H1 (cell line): ENCODE data around the gene GNS.

Source experiments
- CREB1 ChIP-seq: IDR thresholded peaks from 2 replicates; pipeline ENCODE4 v1.6.1; 2012; ENCODE audit warnings: inconsistent platforms
- EZH2 ChIP-seq: fragments of 200-600 bp; sonication (generic); IDR thresholded peaks from 2 replicates; pipeline ENCODE4 v1.7.1; 2012; ENCODE audit warnings: low read depth, mild to moderate bottlenecking, moderate library complexity, low read length, inconsistent platforms; ENCODE audit not compliant: severe bottlenecking
- FOSL1 ChIP-seq: IDR thresholded peaks from 2 replicates; pipeline ENCODE4 v1.6.1; 2011; ENCODE audit warnings: mild to moderate bottlenecking, low read depth, low read length, moderate library complexity; ENCODE audit not compliant: insufficient read depth
- MAFK ChIP-seq: IDR thresholded peaks from 2 replicates; pipeline ENCODE4 v1.6.1; 2012; ENCODE audit warnings: low read depth, mild to moderate bottlenecking, improper control_type of control experiment, low read length
- NANOG ChIP-seq: IDR thresholded peaks from 2 replicates; pipeline ENCODE4 v1.6.1; 2011; ENCODE audit warnings: low read length, low read depth, mild to moderate bottlenecking, inconsistent platforms; ENCODE audit not compliant: insufficient read depth, poor library complexity, severe bottlenecking
- POLR2AphosphoS5 ChIP-seq: IDR thresholded peaks from 2 replicates; pipeline ENCODE4 v1.6.1; 2011; ENCODE audit warnings: low read depth, low read length
- RAD21 ChIP-seq, 2 experiments: IDR thresholded peaks in 1 of 2; conservative IDR thresholded peaks in 1 of 2; 2 replicates each; pipeline ENCODE4 v1.6.1; 2011; ENCODE audit warnings: low read depth in 2 of 2, low read length in 2 of 2, improper control_type of control experiment in 1 of 2, inconsistent platforms in 1 of 2, mild to moderate bottlenecking in 1 of 2, moderate library complexity in 1 of 2
- RBBP5 ChIP-seq: IDR thresholded peaks from 2 replicates; pipeline ENCODE4 v1.7.1; 2012; ENCODE audit warnings: low read depth, mild to moderate bottlenecking, inconsistent platforms, low read length, moderate library complexity, borderline replicate concordance
- RXRA ChIP-seq: IDR thresholded peaks from 2 replicates; pipeline ENCODE4 v1.6.1; 2011; ENCODE audit warnings: low read depth, mild to moderate bottlenecking, low read length, moderate library complexity; ENCODE audit not compliant: insufficient read depth
- YY1 ChIP-seq: IDR thresholded peaks from 2 replicates; pipeline ENCODE4 v1.6.1; 2011; ENCODE audit warnings: low read depth, mild to moderate bottlenecking, low read length
- ZNF274 ChIP-seq: IDR thresholded peaks from 2 replicates; pipeline ENCODE4 v1.7.0; 2012; ENCODE audit warnings: low read length, borderline replicate concordance; ENCODE audit errors: extremely low read depth
- TF ChIP-seq, protein P1 (sequence below), 3 experiments: IDR thresholded peaks; 1 replicate in 2 of 3; 2 replicates in 1 of 3; pipeline versions ENCODE4 v1.5.1 to v1.6.1; 2011; ENCODE audit warnings: low read length in 3 of 3, mild to moderate bottlenecking in 3 of 3, inconsistent platforms in 2 of 3, low read depth in 1 of 3, moderate library complexity in 1 of 3; ENCODE audit not compliant: insufficient read depth in 1 of 3; ENCODE audit errors: control extremely low read depth in 1 of 3
- TF ChIP-seq, protein P2 (sequence below): IDR thresholded peaks from 2 replicates; pipeline ENCODE4 v1.6.1; 2011; ENCODE audit warnings: low read depth, mild to moderate bottlenecking, low read length; ENCODE audit not compliant: insufficient read depth
- TF ChIP-seq, protein P3 (sequence below): IDR thresholded peaks from 2 replicates; pipeline ENCODE4 v1.6.1; 2012; ENCODE audit warnings: inconsistent platforms

DNA sequence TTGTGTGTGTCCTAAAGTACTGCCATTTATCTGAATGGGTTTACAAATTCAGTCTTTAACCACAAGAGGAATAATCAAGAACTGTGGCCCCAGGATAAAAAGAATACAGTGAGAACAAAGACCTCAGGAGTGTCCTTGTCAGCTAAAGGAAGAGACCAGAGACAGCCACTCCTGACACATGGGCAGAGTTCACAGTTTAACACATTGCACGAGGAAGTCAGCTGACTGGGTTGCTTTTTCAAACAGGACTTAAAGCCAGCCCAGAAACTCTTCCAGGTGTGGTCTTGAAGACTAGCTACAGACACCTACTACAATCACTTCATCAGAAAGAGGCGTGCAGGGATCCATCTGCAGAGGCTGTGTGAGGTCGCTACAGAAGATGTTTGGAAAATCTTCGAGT, 42.8 kb downstream of the GNS start:
- TF ChIP-seq POLR2AphosphoS5 (no peak), YY1 (no peak), RXRA (no peak), NANOG (no peak), ZNF274 (no peak), RAD21 (IDR thresholded peaks at IDR 0.05 in 1 of 2, conservative IDR thresholded peaks at IDR 0.05 in 1 of 2; ENCODE audit: low read depth in 2 of 2, low read length in 2 of 2) (no peak), RBBP5 (no peak), EZH2 (no peak), CREB1 (no peak), MAFK (no peak), FOSL1 (no peak)
- TF ChIP-seq, protein P1, sequence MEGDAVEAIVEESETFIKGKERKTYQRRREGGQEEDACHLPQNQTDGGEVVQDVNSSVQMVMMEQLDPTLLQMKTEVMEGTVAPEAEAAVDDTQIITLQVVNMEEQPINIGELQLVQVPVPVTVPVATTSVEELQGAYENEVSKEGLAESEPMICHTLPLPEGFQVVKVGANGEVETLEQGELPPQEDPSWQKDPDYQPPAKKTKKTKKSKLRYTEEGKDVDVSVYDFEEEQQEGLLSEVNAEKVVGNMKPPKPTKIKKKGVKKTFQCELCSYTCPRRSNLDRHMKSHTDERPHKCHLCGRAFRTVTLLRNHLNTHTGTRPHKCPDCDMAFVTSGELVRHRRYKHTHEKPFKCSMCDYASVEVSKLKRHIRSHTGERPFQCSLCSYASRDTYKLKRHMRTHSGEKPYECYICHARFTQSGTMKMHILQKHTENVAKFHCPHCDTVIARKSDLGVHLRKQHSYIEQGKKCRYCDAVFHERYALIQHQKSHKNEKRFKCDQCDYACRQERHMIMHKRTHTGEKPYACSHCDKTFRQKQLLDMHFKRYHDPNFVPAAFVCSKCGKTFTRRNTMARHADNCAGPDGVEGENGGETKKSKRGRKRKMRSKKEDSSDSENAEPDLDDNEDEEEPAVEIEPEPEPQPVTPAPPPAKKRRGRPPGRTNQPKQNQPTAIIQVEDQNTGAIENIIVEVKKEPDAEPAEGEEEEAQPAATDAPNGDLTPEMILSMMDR (IDR thresholded peaks at IDR 0.05; ENCODE audit: control extremely low read depth in 1 of 3, insufficient read depth in 1 of 3, low read depth in 1 of 3, low read length in 3 of 3): no peak
- TF ChIP-seq, protein P2, sequence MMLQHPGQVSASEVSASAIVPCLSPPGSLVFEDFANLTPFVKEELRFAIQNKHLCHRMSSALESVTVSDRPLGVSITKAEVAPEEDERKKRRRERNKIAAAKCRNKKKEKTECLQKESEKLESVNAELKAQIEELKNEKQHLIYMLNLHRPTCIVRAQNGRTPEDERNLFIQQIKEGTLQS: no peak
- TF ChIP-seq, protein P3, sequence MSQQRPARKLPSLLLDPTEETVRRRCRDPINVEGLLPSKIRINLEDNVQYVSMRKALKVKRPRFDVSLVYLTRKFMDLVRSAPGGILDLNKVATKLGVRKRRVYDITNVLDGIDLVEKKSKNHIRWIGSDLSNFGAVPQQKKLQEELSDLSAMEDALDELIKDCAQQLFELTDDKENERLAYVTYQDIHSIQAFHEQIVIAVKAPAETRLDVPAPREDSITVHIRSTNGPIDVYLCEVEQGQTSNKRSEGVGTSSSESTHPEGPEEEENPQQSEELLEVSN: no peak
